ENCODE measurements around the gene ANKRD39. TPM values are rescaled to one million over a fixed set of nuclear protein-coding genes. Genes with fewer than 3 reads are reported as not detected.

The ANKRD39 gene
- total RNA-seq, 4 donors from 2014 or later: 5.8 to 17.3 (median 15.4) TPM

DNA sequence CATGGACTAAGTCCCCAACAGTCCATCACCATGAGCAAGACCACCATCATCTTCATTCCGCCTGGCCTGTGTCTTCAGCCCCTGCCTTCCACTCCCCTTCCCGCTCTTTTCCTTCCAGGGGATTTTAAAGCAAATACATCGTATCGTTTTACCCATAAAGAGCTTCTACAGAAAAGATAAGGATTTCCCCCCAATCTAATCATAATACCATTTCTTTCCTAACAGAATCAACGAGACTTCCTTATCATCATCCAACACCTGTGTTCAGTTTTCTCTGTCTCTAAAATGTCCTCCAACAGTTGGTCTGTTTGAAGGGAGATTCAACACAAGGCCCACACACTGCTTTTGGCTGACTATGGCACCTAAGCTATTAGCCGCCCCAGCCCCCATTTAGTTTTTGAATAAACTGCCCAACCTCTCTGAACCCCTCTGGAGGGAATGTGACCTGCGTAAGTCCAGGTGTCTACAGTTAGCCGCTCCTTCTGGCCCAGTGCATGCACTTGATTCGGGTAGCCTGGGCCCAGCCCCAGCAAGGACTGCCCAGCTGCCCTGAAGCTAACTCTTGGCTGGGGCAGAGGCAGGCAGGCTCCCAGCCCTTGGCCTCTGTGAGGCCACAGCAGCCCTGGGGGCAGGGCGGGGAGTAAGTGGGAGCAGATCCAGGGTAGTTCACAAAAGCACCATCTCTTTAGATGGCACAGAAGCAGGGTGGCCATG is 37.4 kb upstream of the ANKRD39 start:
- H3K4me1 ChIP-seq: peaks cover 0 to 27% (median 4%) of the 10 kb centered on the region in 4 donors
- H3K36me3 ChIP-seq: no peaks in the 10 kb centered on the region
- TF ChIP-seq, protein P1, sequence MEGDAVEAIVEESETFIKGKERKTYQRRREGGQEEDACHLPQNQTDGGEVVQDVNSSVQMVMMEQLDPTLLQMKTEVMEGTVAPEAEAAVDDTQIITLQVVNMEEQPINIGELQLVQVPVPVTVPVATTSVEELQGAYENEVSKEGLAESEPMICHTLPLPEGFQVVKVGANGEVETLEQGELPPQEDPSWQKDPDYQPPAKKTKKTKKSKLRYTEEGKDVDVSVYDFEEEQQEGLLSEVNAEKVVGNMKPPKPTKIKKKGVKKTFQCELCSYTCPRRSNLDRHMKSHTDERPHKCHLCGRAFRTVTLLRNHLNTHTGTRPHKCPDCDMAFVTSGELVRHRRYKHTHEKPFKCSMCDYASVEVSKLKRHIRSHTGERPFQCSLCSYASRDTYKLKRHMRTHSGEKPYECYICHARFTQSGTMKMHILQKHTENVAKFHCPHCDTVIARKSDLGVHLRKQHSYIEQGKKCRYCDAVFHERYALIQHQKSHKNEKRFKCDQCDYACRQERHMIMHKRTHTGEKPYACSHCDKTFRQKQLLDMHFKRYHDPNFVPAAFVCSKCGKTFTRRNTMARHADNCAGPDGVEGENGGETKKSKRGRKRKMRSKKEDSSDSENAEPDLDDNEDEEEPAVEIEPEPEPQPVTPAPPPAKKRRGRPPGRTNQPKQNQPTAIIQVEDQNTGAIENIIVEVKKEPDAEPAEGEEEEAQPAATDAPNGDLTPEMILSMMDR (IDR thresholded peaks at IDR 0.05): no peak
- TF ChIP-seq POLR2A (IDR thresholded peaks at IDR 0.05): no peak
- no peaks in the 10 kb centered on the region for H3K27me3 ChIP-seq
- no peak overlapping the region for H3K4me3 ChIP-seq
- peak overlapping the region in 1 of 4 donors; percentile 32 for H3K27ac ChIP-seq
- no peaks in the 10 kb centered on the region for H3K9me3 ChIP-seq
- no peak for DNase-seq

DNA sequence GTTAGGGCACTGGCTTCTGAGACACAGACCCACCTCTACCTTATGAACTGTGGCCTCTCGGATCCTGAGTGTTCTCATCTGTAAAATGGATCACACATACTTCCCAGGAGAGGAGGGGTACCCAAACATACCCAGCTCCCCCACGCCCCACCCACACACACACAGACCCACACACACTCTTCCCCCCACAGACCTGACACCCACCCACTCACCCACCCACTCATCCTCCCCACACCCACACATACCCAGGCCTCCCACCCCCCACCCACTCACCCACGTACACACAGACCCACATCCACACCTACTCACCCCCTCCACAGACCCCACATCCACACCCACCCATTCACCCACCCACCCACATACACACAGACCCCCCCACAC is 36.3 kb upstream of the ANKRD39 start:
- Histone ChIP-seq H3K9me3 (no peaks in the 10 kb centered on the region), H3K27me3 (no peaks in the 10 kb centered on the region), H3K4me3 (no peak overlapping the region), H3K36me3 (no peaks in the 10 kb centered on the region), H3K27ac (no peak overlapping the region), H3K4me1 (peaks cover 0 to 27% (median 4%) of the 10 kb centered on the region in 4 donors)
- DNase-seq: no peak
- TF ChIP-seq POLR2A (IDR thresholded peaks at IDR 0.05): no peak
- TF ChIP-seq, protein P1 (IDR thresholded peaks at IDR 0.05): no peak

DNA sequence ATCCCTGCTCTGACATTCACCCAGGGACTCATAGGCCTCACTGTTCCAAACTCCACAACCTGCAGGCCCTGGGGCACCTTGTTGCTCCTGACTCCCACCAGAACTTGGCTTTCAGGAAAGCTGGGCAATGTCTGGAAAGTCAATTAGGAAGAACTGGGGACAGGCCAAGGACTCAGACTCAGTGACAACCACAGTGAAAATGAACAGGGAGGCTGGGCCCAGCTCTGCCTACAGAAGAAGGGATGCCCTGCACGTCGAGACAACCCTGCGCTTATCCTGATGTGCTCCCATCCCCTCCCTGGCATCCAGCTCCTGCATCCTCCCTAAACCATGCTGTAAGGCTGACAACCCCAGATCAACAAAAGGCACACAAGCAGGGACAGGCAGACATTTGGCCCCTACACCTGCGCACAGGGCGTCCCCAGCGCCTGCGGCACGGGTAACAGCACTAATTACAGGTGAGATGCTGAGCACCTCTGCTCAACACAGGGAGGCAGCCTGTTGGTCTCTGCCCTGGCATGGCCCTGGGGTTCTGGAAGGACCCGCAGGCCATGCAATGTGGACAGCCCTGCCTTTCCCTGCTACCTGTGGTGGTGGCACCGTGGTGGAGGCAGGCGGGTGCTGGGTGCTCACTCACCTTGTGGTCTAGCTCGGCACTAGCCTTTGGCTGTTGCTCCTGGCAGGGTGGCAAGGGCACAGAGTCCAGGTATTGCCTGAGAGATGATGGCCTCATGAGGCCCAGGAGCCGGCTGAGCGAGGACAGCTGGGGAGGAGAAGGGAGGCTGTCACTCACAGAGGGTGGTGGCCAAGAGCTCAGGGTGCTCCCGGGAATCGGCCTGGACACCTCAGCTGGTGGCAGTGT is 35.7 kb upstream of the ANKRD39 start:
- H3K9me3 ChIP-seq: no peaks in the 10 kb centered on the region
- TF ChIP-seq, protein P1 (IDR thresholded peaks at IDR 0.05): no peak
- no peak for TF ChIP-seq POLR2A (IDR thresholded peaks at IDR 0.05)
- no peaks in the 10 kb centered on the region for H3K27me3 ChIP-seq
- H3K36me3 ChIP-seq: no peaks in the 10 kb centered on the region
- peaks cover 0 to 32% (median 5%) of the 10 kb centered on the region in 4 donors for H3K4me1 ChIP-seq
- H3K4me3 ChIP-seq: no peak overlapping the region
- no peak for DNase-seq
- H3K27ac ChIP-seq: no peak overlapping the region

DNA sequence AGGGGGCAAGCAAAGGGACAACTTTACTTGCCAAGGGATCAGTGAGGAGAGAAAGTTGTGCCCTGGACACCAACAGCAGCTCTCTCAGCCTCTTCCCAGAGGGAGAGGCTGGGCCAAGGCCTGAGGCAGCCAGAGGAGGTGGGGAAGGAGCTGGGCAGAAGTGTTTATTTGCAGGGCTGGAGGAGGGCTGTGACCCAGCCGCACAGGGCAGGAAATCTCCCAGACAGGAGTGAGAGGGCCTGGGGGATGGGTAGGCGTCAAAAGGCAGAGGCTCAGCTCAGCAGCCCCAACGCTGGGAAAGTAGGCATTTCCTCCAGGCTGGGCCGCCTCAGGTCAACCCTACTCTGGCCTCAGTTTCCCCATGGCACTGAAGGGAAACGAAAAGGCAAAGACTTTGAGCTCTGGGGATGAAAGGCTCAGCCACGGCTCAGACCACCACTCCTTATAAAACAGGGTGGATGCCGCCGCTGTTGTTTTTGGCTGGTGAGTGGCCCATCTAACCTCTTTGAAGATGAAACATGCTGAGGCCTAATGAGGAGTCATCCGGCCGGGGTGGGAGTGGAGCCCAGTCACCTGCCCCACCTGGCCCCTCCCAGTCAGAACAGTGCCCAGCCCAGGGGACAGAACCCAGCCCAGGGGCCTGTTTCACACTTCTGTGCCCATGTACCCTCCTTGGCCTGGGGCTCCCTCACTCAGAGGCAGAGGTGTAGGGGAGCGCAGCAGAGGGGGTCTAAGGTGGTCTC is 33.9 kb upstream of the ANKRD39 start:
- H3K4me1 ChIP-seq: peaks cover 0 to 50% (median 13%) of the 10 kb centered on the region in 4 donors
- peak overlapping the region in 1 of 4 donors; percentile 14 for H3K27ac ChIP-seq
- H3K27me3 ChIP-seq: no peaks in the 10 kb centered on the region
- TF ChIP-seq, protein P1 (IDR thresholded peaks at IDR 0.05): no peak
- no peak for TF ChIP-seq POLR2A (IDR thresholded peaks at IDR 0.05)
- DNase-seq: no peak
- no peak overlapping the region for H3K4me3 ChIP-seq
- no peaks in the 10 kb centered on the region for H3K36me3 ChIP-seq
- no peaks in the 10 kb centered on the region for H3K9me3 ChIP-seq

DNA sequence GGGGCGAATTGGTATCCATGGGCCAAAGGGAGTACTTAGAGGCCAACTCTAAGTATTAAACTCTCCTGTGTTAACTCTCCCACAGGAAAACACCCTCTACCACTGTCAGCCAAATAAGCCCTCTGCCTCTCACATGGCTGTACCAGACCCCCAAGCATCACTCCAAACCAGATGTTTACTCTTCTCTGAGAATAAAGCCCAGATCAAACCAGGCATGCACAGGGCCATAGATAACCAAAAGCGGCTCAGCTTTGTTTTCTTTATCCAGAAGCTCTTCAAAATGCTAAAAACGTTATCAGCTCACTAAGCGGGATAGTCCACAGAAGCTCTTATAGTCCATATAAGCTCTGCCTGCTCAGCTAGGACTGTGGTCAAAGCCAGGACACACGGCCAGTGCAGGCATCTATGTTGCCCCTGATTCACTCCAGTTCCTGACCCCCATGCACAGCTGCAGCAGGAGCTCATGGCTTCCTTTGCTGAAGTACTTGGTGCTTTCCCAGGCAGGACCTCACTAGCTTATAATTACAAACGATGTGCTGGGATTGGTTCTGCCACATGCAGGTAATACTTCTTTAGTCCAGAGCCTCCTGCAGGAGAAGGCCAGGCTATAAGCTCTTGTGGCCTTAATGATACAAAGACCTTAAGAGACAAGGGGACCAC is 33.0 kb upstream of the ANKRD39 start:
- H3K27me3 ChIP-seq: no peaks in the 10 kb centered on the region
- peaks cover 0 to 45% (median 13%) of the 10 kb centered on the region in 4 donors for H3K4me1 ChIP-seq
- no peaks in the 10 kb centered on the region for H3K9me3 ChIP-seq
- H3K4me3 ChIP-seq: no peak overlapping the region
- DNase-seq: no peak
- H3K27ac ChIP-seq: peak overlapping the region in 1 of 4 donors; percentile 14
- no peak for TF ChIP-seq POLR2A (IDR thresholded peaks at IDR 0.05)
- TF ChIP-seq, protein P1 (IDR thresholded peaks at IDR 0.05): no peak
- H3K36me3 ChIP-seq: no peaks in the 10 kb centered on the region

Measured in Peyer's patch (tissue), 4 donors.